ENCODE results near the gene STK32C. TPM values are rescaled to one million over a fixed set of nuclear protein-coding genes. Genes with fewer than 3 reads are reported as not detected.

STK32C gene
- total and polyA plus RNA-seq, 2 experiments from 2014 or later, result 17.5 to 23.8 TPM

GRCh38 chr10:132237871-132238270 is 69.9 kb downstream of the STK32C start:
- H3K9me3 ChIP-seq (ENCODE audit: low read depth), result no peaks in the 10 kb centered on the region
- peak in 1 of 2 donors; percentile 12 for DNase-seq (ENCODE audit: low read depth in 1 of 2, low spot score in 1 of 2)
- TF ChIP-seq CTCF (IDR thresholded peaks at IDR 0.05; ENCODE audit: low read depth, low read length), result no peak
- H3K4me1 ChIP-seq (ENCODE audit: low read depth), result no peaks in the 10 kb centered on the region
- H3K4me3 ChIP-seq, result no peak overlapping the region
- no peaks in the 10 kb centered on the region for H3K36me3 ChIP-seq
- H3K27ac ChIP-seq, result no peak overlapping the region
- no peaks in the 10 kb centered on the region for H3K27me3 ChIP-seq

- Histone ChIP-seq H3K27me3 (no peaks in the 10 kb centered on the region), H3K9me3 (ENCODE audit: low read depth) (no peaks in the 10 kb centered on the region), H3K27ac (no peak overlapping the region), H3K4me1 (ENCODE audit: low read depth) (no peaks in the 10 kb centered on the region), H3K36me3 (no peaks in the 10 kb centered on the region), H3K4me3 (no peak overlapping the region)
- DNase-seq (ENCODE audit: low read depth in 1 of 2, low spot score in 1 of 2), result no peak
- TF ChIP-seq CTCF (IDR thresholded peaks at IDR 0.05; ENCODE audit: low read depth, low read length), result no peak
These were observed 70.4 kb downstream of the STK32C start for GRCh38 chr10:132237396-132237795.

GRCh38 chr10:132236881-132237280 is 70.9 kb downstream of the STK32C start:
- H3K4me1 ChIP-seq (ENCODE audit: low read depth), result no peaks in the 10 kb centered on the region
- TF ChIP-seq CTCF (IDR thresholded peaks at IDR 0.05; ENCODE audit: low read depth, low read length), result no peak
- no peaks in the 10 kb centered on the region for H3K27me3 ChIP-seq
- H3K36me3 ChIP-seq, result no peaks in the 10 kb centered on the region
- H3K27ac ChIP-seq, result no peak overlapping the region
- no peak overlapping the region for H3K4me3 ChIP-seq
- no peak for DNase-seq (ENCODE audit: low read depth in 1 of 2, low spot score in 1 of 2)
- no peaks in the 10 kb centered on the region for H3K9me3 ChIP-seq (ENCODE audit: low read depth)

GRCh38 chr10:132236161-132236560 is 71.6 kb downstream of the STK32C start:
- no peaks in the 10 kb centered on the region for H3K4me1 ChIP-seq (ENCODE audit: low read depth)
- no peaks in the 10 kb centered on the region for H3K27me3 ChIP-seq
- no peaks in the 10 kb centered on the region for H3K36me3 ChIP-seq
- no peak overlapping the region for H3K4me3 ChIP-seq
- TF ChIP-seq CTCF (IDR thresholded peaks at IDR 0.05; ENCODE audit: low read depth, low read length), result no peak
- no peaks in the 10 kb centered on the region for H3K9me3 ChIP-seq (ENCODE audit: low read depth)
- DNase-seq (ENCODE audit: low read depth in 1 of 2, low spot score in 1 of 2), result no peak
- H3K27ac ChIP-seq, result no peak overlapping the region

- no peak overlapping the region for H3K4me3 ChIP-seq
- TF ChIP-seq CTCF (IDR thresholded peaks at IDR 0.05; ENCODE audit: low read depth, low read length), result no peak
- DNase-seq (ENCODE audit: low read depth in 1 of 2, low spot score in 1 of 2), result no peak
- H3K27ac ChIP-seq, result no peak overlapping the region
- H3K4me1 ChIP-seq (ENCODE audit: low read depth), result no peaks in the 10 kb centered on the region
- H3K27me3 ChIP-seq, result no peaks in the 10 kb centered on the region
- H3K9me3 ChIP-seq (ENCODE audit: low read depth), result no peaks in the 10 kb centered on the region
- no peaks in the 10 kb centered on the region for H3K36me3 ChIP-seq
These were observed 72.9 kb downstream of the STK32C start for GRCh38 chr10:132234860-132235259.
